DMS53 treated with DMSO at 0.1 percent for 48 hours (cell line): ENCODE measurements around the gene ADGRG3.
"Not testable (repeated sequence)": the region's sequence is repeated elsewhere in the genome, so short reads cannot be mapped to it uniquely, and the experiment has no call there.

Experiments
- DNase-seq: peaks from one replicate; lab custom pipeline; 2025; ENCODE audit not compliant: unreplicated experiment; lab: John Stamatoyannopoulos, UW

The ADGRG3 gene

GRCh38 chr16:57712569-57712968 lies 44.5 kb downstream of the ADGRG3 start:
- not testable (repeated sequence) for DNase-seq

- no peak for DNase-seq
Observed at GRCh38 chr16:57713596-57713995, 45.5 kb downstream of the ADGRG3 start.

DNA sequence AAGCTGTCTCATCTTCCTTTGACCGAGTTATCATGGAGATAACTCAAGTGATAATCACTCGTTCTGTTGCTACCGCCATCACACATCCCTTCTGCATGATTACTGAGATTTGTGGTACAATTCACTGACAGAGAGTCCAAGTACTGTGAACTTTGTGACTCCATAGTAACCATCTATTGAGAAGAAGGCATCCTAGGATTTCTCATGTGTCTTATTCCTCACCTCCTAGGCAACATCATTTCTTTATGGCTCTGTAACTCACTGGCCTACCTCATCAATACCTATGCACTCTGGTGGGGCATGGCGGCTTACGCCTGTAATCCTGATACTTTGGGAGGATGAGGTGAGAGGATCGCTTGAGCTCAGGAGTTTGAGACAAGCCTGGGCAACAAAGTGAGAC lies 45.9 kb downstream of the ADGRG3 start:
- no peak for DNase-seq

DNA sequence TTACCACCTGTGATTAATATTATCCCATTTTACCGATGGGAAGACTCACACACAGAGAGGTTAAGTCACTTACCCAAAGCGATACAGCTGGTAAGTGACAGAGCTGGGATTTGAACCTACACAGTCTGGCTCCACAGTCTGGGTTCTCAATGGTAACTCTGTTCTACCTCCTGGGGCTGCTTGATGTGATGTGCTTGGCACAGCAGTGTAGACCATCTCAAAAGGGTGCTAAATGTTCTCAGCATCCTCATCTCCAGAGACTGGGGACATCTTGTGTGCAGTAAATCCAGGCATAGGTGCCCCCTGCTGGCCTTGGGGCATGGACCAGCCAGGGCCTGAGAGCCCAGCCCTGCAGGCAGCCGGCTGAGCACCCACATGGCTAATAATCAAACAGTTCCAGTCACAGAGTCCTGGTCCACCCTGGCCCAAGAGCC lies 52.1 kb downstream of the ADGRG3 start:
- peak; percentile 26 for DNase-seq

- no peak for DNase-seq
Observed at GRCh38 chr16:57721356-57722209, 53.5 kb downstream of the ADGRG3 start.

DNA sequence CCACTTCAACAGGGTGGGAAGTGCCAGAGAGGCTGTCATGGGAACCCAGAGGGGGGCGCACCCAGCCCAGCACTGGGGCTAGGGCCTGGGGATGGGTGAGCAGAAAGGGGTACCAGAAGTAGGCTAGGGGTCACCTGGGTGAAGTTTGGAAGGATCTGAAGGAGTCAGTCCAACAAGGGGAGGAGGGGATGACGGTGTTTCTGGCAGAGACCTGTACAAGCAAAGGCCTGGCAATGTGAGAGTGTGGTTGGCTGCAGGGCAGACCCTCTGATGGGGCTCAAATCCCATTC lies 54.0 kb downstream of the ADGRG3 start:
- no peak for DNase-seq

- DNase-seq, result no peak
Observed at GRCh38 chr16:57722651-57723050, 54.5 kb downstream of the ADGRG3 start.

- DNase-seq, result no peak
Observed at GRCh38 chr16:57723170-57723569, 55.1 kb downstream of the ADGRG3 start.

- DNase-seq, result no peak
Observed at GRCh38 chr16:57724531-57724930, 56.4 kb downstream of the ADGRG3 start.

DNA sequence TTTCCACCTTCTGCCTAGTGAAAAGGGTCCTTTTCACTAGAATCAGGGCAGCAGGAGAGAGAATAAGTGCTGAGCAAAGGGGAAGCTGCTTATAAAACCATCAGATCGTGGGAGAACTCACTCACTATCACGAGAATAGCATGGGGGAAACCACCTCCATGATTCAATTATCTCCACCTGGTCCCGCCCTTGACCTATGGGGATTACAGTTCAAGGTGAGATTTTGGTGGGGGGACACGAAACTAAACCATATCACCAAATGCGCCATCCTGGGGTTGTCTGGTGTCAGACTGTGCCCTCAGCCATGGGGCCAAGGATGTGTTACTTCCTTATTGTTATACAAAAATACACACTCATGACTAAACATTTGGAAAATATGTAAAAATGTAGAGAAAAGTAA lies 57.0 kb downstream of the ADGRG3 start:
- DNase-seq, result no peak

- DNase-seq, result no peak
Observed at GRCh38 chr16:57725554-57725953, 57.4 kb downstream of the ADGRG3 start.

GRCh38 chr16:57725976-57726375 lies 57.9 kb downstream of the ADGRG3 start:
- no peak for DNase-seq

DNA sequence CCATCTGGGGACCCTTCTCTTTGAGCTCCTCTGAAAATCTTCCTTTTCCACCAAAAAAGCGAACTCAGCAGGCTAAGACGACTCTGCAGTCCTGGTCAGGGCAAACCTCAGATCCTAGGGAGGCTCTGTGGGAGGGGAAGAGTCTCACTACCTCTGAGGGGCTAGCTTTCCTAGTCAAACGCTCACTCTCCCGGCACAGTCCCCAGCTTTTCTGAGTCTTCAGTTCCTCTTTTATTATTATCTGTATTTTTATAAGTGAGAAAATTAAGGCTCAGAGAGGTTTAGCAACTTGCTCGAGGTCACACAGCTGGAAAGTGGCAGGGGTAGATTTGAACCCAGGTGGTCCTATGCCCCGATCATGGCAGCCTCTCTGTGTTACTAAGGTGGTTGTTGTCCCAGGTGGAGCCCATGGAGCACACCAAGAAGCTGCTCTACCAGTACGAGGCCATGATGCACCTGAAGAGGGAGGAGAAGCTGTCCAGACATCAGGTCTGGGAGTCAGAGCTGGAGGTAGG lies 58.4 kb downstream of the ADGRG3 start:
- DNase-seq, result no peak

GRCh38 chr16:57727610-57728009 lies 59.5 kb downstream of the ADGRG3 start:
- DNase-seq, result no peak

- no peak for DNase-seq
Observed at GRCh38 chr16:57728336-57729181, 60.5 kb downstream of the ADGRG3 start.

DNA sequence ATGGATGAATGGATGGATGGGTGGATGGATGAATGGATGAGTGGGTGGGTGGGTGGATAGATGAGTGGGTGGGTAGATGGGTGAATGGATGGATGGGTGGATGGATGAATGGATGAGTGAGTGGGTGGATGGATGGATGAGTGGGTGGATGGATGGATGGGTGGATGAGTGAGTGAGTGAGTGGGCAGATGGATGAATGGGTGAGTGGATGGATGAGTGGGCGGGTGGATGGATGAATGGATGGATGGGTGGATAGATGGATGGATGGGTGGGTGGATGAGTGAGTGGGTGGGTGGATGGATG lies 61.0 kb downstream of the ADGRG3 start:
- DNase-seq, result no peak

GRCh38 chr16:57729852-57730251 lies 61.7 kb downstream of the ADGRG3 start:
- not testable (repeated sequence) for DNase-seq

- no peak for DNase-seq
Observed at GRCh38 chr16:57730771-57731730, 62.9 kb downstream of the ADGRG3 start.

DNA sequence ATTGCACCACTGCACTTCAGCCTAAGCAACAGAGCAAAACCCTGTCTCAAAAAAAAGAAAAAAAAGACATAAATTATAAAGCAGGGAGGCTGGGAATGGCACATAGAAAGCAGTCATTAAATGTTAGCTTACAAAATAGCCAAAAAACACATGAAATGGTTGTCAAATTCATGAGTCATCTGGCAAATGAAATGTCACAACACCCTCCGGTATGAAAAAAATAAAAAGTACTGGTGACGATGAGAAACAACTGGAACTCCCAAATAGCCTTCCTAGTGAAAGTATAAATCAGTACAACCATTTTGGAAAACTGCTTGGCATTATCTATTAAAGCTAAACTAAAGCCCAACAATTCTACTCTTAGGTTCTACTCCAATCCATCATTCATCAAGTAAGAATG lies 63.9 kb downstream of the ADGRG3 start:
- no peak for DNase-seq

DNA sequence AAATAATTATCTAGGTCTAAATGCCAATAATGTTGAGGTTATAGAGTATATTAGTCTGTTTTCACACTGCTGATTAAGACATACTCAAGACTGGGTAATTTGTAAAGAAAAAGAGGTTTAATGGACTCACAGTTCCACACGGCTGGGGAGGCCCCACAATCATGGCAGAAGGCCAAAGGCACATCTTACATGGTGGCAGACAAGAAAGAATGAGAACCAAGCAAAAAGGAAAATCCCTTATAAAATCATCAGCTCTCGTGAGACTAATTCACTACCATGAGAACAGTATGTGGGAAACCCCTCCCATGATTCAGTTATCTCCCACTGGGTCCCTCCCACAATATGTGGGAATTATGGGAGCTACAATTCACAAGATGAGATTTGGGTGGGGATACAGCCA lies 64.6 kb downstream of the ADGRG3 start:
- no peak for DNase-seq

- no peak for DNase-seq
Observed at GRCh38 chr16:57734308-57734924, 66.3 kb downstream of the ADGRG3 start.
